NCI-H748 treated with DMSO at 0.1 percent for 48 hours (cell line): Measurements from ENCODE around the gene TUBG2.

ENCODE experiments used
- DNase-seq: peaks from one replicate; lab custom pipeline; 2025; lab: John Stamatoyannopoulos, UW

TUBG2 gene

DNA sequence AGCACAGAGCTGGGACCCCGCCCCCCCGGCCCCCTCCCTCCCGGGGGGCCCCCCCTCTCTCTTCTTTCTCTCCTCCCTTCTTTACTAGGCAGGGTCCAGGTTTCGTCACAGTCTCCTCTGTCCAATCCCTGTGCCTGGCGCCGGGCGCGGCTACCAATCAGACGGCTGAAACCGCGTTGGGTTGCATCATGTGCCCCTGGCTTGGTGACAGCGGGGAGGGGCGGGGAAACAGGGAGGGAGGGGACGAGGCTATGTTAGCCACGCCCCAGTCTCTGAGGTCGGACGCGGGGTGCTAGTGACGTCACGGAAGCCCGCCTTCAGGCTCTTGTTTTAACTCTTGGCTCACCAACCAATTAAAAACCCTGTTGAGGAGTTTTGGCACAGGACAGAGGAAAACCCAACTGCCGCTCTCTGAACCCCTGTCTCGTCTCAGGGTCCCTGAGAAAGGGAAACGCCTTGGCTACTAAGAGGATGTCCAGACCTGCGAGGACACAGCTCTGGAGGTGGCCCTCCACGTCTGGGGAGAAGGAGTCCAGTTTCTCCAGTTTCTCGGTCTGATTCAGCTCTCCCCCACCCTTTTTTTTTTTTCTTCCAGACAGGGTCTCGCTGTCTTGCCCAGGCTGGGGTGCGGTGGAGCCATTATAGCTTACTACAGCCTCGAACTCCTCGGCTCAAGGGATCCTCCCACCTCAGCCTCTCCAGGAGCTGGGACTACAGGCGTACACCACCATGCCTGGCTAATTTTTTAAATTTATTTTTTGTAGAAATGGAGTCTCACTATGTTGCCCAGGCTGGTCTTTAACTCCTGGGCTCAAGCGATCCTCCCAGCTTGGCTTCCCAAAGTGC lies 18.2 kb downstream of the TUBG2 start:
- DNase-seq, result peak; percentile 98

DNA sequence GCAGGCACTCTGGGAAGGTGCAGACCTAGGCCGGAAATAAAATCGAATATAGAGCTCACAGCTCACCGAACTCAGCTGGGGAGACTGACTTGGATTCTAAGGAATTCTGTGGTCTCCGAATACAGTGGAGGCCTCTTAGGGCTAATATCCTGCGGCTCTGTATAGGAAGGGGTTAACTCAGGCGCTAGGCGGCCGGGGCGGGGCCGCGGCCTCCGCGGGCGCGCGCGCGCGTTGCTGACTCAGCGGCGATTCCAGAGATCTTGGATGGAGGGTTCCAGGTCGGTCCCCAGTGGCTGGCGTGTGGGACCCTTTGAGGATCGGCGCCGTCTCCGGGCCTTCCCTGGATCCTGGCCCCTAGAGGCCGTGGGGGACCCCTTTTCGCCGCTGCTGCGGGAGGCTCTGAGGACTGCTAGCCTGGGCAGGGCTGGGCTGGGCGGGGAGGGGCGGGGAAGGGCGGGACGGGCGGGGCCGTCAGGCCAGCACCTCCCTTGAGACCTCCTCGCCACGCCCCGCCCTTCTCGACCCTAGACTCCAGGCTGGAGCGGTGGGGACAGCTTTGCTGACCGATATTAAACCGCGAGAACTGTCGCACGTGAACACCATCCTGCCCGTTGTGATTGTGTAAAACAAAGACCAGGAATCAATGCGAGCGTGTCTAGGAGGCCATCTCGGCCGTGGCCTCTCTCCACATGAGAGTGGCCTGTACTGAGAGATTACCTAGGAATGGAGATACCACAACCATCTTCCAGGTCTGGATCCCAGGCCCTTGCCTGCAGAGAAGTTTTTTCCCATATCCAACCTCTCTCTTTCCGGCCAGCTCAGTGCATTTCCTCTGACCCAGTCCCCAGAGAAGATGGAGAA lies 19.1 kb downstream of the TUBG2 start:
- DNase-seq, result peak; percentile 81

- DNase-seq, result peak; percentile 48
Measured at GRCh38 chr17:42678951-42679491, 19.9 kb downstream of the TUBG2 start.

GRCh38 chr17:42679492-42680330 lies 20.6 kb downstream of the TUBG2 start:
- DNase-seq, result peak; percentile 70

- DNase-seq, result no peak
Measured at GRCh38 chr17:42680331-42680808, 21.3 kb downstream of the TUBG2 start.

- DNase-seq, result peak; percentile 63
Measured at GRCh38 chr17:42681976-42682721, 23.1 kb downstream of the TUBG2 start, which contains the start of gene CNTNAP1. Gene CNTNAP1, plus strand, starts transcription at chr17:42682531. Its CDS starts 299 bp downstream, at chr17:42682830.

DNA sequence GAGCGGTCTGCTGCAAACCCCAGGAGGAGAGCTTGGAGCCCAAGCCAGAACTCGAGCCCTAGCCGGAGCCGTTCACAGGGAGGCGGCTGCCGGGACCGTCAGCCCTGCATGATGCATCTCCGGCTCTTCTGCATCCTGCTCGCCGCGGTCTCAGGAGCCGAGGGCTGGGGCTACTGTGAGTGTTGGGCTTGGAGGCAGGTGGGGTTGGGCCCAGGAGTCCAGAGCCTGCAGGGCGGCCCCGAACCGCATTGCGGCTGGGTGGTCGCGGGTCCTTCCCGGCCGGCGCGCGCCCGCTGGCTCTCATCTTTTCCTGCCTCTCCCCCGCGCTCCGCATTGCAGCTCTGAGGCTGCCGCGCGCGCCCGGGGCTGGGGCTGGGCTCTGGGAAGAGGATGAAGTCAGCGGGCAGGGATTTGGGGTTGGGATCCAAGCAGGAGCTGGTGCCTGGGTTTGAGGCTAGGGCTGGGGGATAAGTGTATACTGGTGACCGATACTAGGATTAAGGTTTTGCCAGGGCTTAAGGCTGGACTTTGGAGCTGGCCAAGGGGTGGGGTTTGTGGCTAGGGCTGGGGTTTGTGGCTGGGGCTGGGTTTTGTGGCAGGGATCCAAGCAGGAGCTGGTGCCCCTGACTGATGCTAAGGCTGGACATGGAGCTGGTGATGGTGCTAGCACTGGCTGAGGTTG lies 23.8 kb downstream of the TUBG2 start:
- peak; percentile 63 for DNase-seq

DNA sequence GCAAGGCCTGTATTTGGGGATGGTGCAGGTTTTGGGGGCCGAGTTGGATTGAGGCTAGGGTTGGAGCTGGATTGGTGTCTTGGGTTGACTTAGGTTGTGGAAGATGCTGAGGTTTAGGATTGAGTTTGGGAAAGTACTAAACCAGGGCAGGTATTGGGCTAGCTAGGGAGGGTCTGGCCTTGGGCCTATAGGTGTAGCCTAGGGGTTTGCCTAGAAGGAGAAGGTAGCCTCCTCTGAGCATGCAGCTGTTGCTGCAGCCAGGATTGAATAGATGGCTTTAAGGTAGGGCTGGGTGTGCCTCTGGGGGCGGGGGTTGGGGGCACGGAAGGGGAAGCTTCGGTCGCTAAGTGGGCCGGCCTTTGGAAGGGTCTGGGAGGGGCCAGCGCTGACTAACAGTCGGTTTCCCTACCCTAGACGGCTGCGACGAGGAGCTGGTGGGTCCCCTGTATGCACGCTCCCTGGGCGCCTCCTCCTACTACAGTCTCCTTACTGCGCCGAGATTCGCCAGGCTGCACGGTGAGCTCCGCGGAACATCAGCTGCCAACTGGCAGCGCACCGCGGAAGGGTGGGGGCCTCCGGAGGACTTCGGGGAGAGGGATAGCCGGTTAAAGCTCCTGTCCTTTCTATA lies 24.4 kb downstream of the TUBG2 start:
- DNase-seq, result no peak

DNA sequence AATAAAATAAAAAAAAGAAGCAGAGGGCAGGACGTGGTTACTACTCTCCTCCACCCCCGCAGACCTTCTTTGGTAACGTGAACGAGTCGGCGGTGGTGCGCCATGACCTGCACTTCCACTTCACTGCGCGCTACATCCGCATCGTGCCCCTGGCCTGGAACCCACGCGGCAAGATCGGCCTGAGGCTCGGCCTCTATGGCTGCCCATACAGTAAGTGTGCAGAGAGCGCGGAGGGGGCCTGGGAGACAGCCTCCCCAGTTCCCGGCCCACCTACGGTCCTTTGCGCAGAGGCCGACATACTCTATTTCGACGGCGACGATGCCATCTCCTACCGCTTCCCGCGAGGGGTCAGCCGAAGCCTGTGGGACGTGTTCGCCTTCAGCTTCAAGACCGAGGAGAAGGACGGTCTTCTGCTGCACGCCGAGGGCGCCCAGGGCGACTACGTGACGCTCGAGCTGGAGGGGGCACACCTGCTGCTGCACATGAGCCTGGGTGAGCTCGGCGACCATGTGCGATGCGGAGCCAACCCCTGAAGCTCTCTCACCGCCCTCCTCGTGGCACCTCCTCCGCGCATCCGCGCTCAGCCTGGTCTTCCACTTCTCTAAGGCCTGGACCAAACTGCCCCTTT lies 26.0 kb downstream of the TUBG2 start:
- no peak for DNase-seq

GRCh38 chr17:42685831-42686230 lies 26.7 kb downstream of the TUBG2 start:
- DNase-seq, result no peak

DNA sequence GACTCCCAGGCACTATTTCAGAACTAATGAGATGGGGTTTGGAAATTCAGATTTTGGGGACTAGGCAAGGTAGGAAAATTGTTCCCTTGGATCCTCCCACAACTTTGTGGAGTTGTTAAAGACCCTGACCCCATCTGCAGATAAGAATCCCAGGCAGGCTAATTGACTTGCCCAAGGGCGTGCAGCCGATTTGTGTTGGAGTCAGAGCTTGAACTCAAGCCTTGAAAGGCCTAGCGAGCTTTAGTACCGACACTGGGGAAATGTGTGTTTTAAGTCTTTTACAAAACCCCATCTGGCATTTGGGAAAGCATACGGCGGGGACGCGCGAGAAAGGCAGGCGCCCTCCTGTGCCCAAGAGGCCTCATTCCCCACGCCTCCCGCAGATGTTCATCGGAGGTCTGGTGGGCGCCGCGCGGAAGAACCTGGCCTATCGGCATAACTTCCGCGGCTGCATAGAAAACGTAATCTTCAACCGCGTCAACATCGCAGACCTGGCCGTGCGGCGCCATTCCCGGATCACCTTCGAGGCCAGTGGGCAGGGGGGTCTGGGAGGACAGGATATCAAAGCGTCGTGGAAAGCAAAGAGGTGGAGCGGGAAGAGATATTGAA lies 27.5 kb downstream of the TUBG2 start:
- no peak for DNase-seq

- no peak for DNase-seq
Measured at GRCh38 chr17:42687707-42688320, 28.7 kb downstream of the TUBG2 start.

- no peak for DNase-seq
Measured at GRCh38 chr17:42690596-42690995, 31.5 kb downstream of the TUBG2 start.

DNA sequence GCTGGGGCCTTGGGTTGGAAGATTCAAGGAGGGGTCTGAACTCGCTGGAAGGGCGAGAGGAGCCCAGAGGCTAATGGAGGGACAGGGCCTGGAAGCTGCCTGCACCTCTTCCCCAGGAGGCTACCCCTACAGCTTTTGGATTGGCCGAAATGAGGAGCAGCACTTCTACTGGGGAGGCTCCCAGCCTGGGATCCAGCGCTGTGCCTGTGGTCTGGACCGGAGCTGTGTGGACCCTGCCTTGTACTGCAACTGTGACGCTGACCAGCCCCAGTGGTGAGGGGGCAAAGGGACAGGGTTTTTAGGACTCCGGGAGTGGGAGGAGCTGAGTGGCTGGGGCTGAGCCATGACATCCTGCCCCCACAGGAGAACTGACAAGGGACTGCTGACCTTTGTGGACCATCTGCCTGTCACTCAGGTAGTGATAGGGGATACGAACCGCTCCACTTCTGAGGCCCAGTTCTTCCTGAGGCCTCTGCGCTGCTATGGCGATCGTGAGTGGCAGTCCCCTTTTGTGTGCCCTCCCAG lies 32.0 kb downstream of the TUBG2 start:
- no peak for DNase-seq

GRCh38 chr17:42692489-42692888 lies 33.4 kb downstream of the TUBG2 start:
- no peak for DNase-seq

- no peak for DNase-seq
Measured at GRCh38 chr17:42694524-42694923, 35.4 kb downstream of the TUBG2 start.

- DNase-seq, result no peak
Measured at GRCh38 chr17:42695500-42695899, 36.4 kb downstream of the TUBG2 start.
